ENCODE measurements around the gene ZNF215.
"Not testable (repeated sequence)": the region's sequence is repeated elsewhere in the genome, so short reads cannot be mapped to it uniquely, and the experiment has no call there.

Gene ZNF215

GRCh38 chr11:6926208-6927029 lies at the start of gene ZNF215:
Gene ZNF215, plus strand, starts transcription at chr11:6926426. Its CDS starts 5,847 bp downstream, at chr11:6932273.
- no peak for DNase-seq (ENCODE audit: low read depth in 1 of 2, low spot score in 1 of 2)

- no peak for DNase-seq (ENCODE audit: low read depth in 1 of 2, low spot score in 1 of 2)
Measured at GRCh38 chr11:6876914-6877313, 49.3 kb upstream of the ZNF215 start.

- DNase-seq (ENCODE audit: low read depth in 1 of 2, low spot score in 1 of 2): no peak
Measured at GRCh38 chr11:6882751-6883150, 43.5 kb upstream of the ZNF215 start.

- DNase-seq (ENCODE audit: low read depth in 1 of 2, low spot score in 1 of 2): not testable (repeated sequence)
Measured at GRCh38 chr11:6887711-6888110, 38.5 kb upstream of the ZNF215 start.

- no peak for DNase-seq (ENCODE audit: low read depth in 1 of 2, low spot score in 1 of 2)
Measured at GRCh38 chr11:6888830-6889229, 37.4 kb upstream of the ZNF215 start.

- no peak for DNase-seq (ENCODE audit: low read depth in 1 of 2, low spot score in 1 of 2)
Measured at GRCh38 chr11:6889835-6890234, 36.4 kb upstream of the ZNF215 start.

- DNase-seq (ENCODE audit: low read depth in 1 of 2, low spot score in 1 of 2): no peak
Measured at GRCh38 chr11:6892400-6892799, 33.8 kb upstream of the ZNF215 start, which contains the start of gene OR2D2. Gene OR2D2, minus strand, starts transcription at chr11:6892500. Its CDS starts 0 bp downstream, at chr11:6892500.

- no peak for DNase-seq (ENCODE audit: low read depth in 1 of 2, low spot score in 1 of 2)
Measured at GRCh38 chr11:6894097-6894496, 32.1 kb upstream of the ZNF215 start.

- no peak for DNase-seq (ENCODE audit: low read depth in 1 of 2, low spot score in 1 of 2)
Measured at GRCh38 chr11:6895010-6895409, 31.2 kb upstream of the ZNF215 start.

GRCh38 chr11:6898911-6899310 lies 27.3 kb upstream of the ZNF215 start:
- no peak for DNase-seq (ENCODE audit: low read depth in 1 of 2, low spot score in 1 of 2)

GRCh38 chr11:6900327-6900999 lies 25.8 kb upstream of the ZNF215 start:
- DNase-seq (ENCODE audit: low read depth in 1 of 2, low spot score in 1 of 2): no peak

GRCh38 chr11:6904804-6905203 lies 21.4 kb upstream of the ZNF215 start:
- DNase-seq (ENCODE audit: low read depth in 1 of 2, low spot score in 1 of 2): not testable (repeated sequence)

- no peak for DNase-seq (ENCODE audit: low read depth in 1 of 2, low spot score in 1 of 2)
Measured at GRCh38 chr11:6911378-6911777, 14.8 kb upstream of the ZNF215 start.

GRCh38 chr11:6911948-6912347 lies 14.3 kb upstream of the ZNF215 start:
- DNase-seq (ENCODE audit: low read depth in 1 of 2, low spot score in 1 of 2): no peak

- no peak for DNase-seq (ENCODE audit: low read depth in 1 of 2, low spot score in 1 of 2)
Measured at GRCh38 chr11:6919698-6920097, 6.5 kb upstream of the ZNF215 start.

GRCh38 chr11:6920702-6921101 lies 5.5 kb upstream of the ZNF215 start, which contains the start of gene OR2D3:
Gene OR2D3, plus strand, starts transcription at chr11:6921002. Its CDS starts 0 bp downstream, at chr11:6921002.
- DNase-seq (ENCODE audit: low read depth in 1 of 2, low spot score in 1 of 2): no peak

GRCh38 chr11:6925007-6925577 lies 1.1 kb upstream of the ZNF215 start:
- no peak for DNase-seq (ENCODE audit: low read depth in 1 of 2, low spot score in 1 of 2)

- DNase-seq (ENCODE audit: low read depth in 1 of 2, low spot score in 1 of 2): no peak
Measured at GRCh38 chr11:6925636-6926207, 504 bp upstream of the ZNF215 start.

GRCh38 chr11:6927030-6927617 lies 898 bp downstream of the ZNF215 start:
- DNase-seq (ENCODE audit: low read depth in 1 of 2, low spot score in 1 of 2): no peak

- DNase-seq (ENCODE audit: low read depth in 1 of 2, low spot score in 1 of 2): no peak
Measured at GRCh38 chr11:6928916-6929315, 2.7 kb downstream of the ZNF215 start.

- no peak for DNase-seq (ENCODE audit: low read depth in 1 of 2, low spot score in 1 of 2)
Measured at GRCh38 chr11:6931146-6931713, 5.0 kb downstream of the ZNF215 start.

Measured in stimulated activated CD4-positive, alpha-beta T cell treated with anti-CD3 and anti-CD28 coated beads, Interleukin-15, amount 100 ng/mL, for 1 hour (primary cell).